Activated CD4-positive, alpha-beta T cell treated with anti-CD3 and anti-CD28 coated beads, Interleukin-2, amount 10 ng/mL, durations not matched to agents 7 days and 5 days (primary cell): ENCODE data around the gene SYCE3. TPM values are rescaled to one million over a fixed set of nuclear protein-coding genes. Genes with fewer than 3 reads are reported as not detected.

Experiments
- CTCF ChIA-PET: fragments of 350-600 bp; sonication (Branson Sonifier 250); formaldehyde crosslinking; loops from one replicate; lab custom pipeline; 2021; ENCODE audit warnings: antibody characterized with exemption; lab: Charles Lee
- POLR2A ChIA-PET: fragments of 350-600 bp; sonication (Branson Sonifier 250); formaldehyde crosslinking; loops from one replicate; lab custom pipeline; 2021; ENCODE audit warnings: antibody characterized with exemption; lab: Charles Lee
- DNase-seq: peaks from one replicate; pipeline ENCODE4 v3.0.0-alpha.2; 2020
- H3K27ac Mint-ChIP-seq: one replicate; pipeline ENCODE4 v1.8.0; 2021; ENCODE audit warnings: mild to moderate bottlenecking, moderate library complexity, mixed read lengths
- H3K27me3 Mint-ChIP-seq: one replicate; pipeline ENCODE4 v1.8.0; 2021; ENCODE audit warnings: mixed read lengths
- H3K36me3 Mint-ChIP-seq: one replicate; pipeline ENCODE4 v1.8.0; 2021; ENCODE audit warnings: low read depth, mixed read lengths
- H3K4me1 Mint-ChIP-seq: one replicate; pipeline ENCODE4 v1.8.0; 2021; ENCODE audit warnings: mixed read lengths
- H3K4me3 Mint-ChIP-seq: one replicate; pipeline ENCODE4 v1.8.0; 2021; ENCODE audit warnings: mild to moderate bottlenecking, moderate library complexity, mixed read lengths
- H3K9me3 Mint-ChIP-seq: one replicate; pipeline ENCODE4 v1.8.0; 2021; ENCODE audit warnings: mixed read lengths
- total RNA-seq, 2 experiments: library from RNA; stranded (reverse); gene quantifications; one replicate each; pipeline ENCODE4 v1.2.3, GENCODE V29; 2021

SYCE3 gene
- total RNA-seq, 2 experiments from 2014 or later: 0.87 TPM; not detected in 1

- H3K9me3 Mint-ChIP-seq: no peaks in the 10 kb centered on the region
- DNase-seq: no peak
- H3K36me3 Mint-ChIP-seq: peaks cover 36% of the 10 kb centered on the region
- peaks cover 21% of the 10 kb centered on the region for H3K4me1 Mint-ChIP-seq
- H3K27ac Mint-ChIP-seq: no peak overlapping the region
- ChIA-PET POLR2A (no interaction called here), CTCF (interaction anchor here (0.5 to 4.6 kb wide), 3 partner anchors 7 to 287 kb away, joined by 3 to 33 read pairs (median 3); partner anchors contain the start of gene SCO2)
- H3K4me3 Mint-ChIP-seq: no peak overlapping the region
- no peaks in the 10 kb centered on the region for H3K27me3 Mint-ChIP-seq
Measured at GRCh38 chr22:50517495-50518260, 45.0 kb downstream of the SYCE3 start.

- ChIA-PET POLR2A (no interaction called here), CTCF (interaction anchor here (0.8 to 4.6 kb wide), 2 partner anchors 8 kb away, joined by 3 to 33 read pairs; partner anchors contain the start of gene SCO2)
- Mint-ChIP-seq H3K4me1 (peaks cover 27% of the 10 kb centered on the region), H3K4me3 (no peak overlapping the region), H3K27me3 (no peaks in the 10 kb centered on the region), H3K9me3 (no peaks in the 10 kb centered on the region), H3K27ac (no peak overlapping the region), H3K36me3 (peaks cover 43% of the 10 kb centered on the region)
- DNase-seq: no peak
Measured at GRCh38 chr22:50516891-50517290, 45.8 kb downstream of the SYCE3 start.

GRCh38 chr22:50516068-50516467, 46.7 kb downstream of the SYCE3 start:
- Mint-ChIP-seq H3K27me3 (no peaks in the 10 kb centered on the region), H3K4me3 (no peak overlapping the region), H3K4me1 (peaks cover 27% of the 10 kb centered on the region), H3K27ac (no peak overlapping the region), H3K36me3 (peaks cover 42% of the 10 kb centered on the region), H3K9me3 (no peaks in the 10 kb centered on the region)
- POLR2A ChIA-PET: no interaction called here
- DNase-seq: no peak
- CTCF ChIA-PET: interaction anchor here (0.7 to 4.6 kb wide), 2 partner anchors 9 to 11 kb away, joined by 6 to 33 read pairs; partner anchors contain the start of gene SCO2

- no peaks in the 10 kb centered on the region for H3K27me3 Mint-ChIP-seq
- DNase-seq: no peak
- H3K9me3 Mint-ChIP-seq: no peaks in the 10 kb centered on the region
- CTCF ChIA-PET: interaction anchor here (1.9 to 4.6 kb wide), 2 partner anchors 12 to 107 kb away, joined by 7 to 33 read pairs; partner anchors contain the start of gene SCO2
- no peak overlapping the region for H3K27ac Mint-ChIP-seq
- H3K36me3 Mint-ChIP-seq: peaks cover 30% of the 10 kb centered on the region
- peaks cover 42% of the 10 kb centered on the region for H3K4me1 Mint-ChIP-seq
- no peak overlapping the region for H3K4me3 Mint-ChIP-seq
- POLR2A ChIA-PET: no interaction called here
Measured at GRCh38 chr22:50513175-50513574, 49.5 kb downstream of the SYCE3 start.

- CTCF ChIA-PET: interaction anchor here (0.5 to 3.4 kb wide), 8 partner anchors 8 to 161 kb away, joined by 3 to 41 read pairs (median 6); partner anchors contain the start of genes SCO2 and SYCE3
- peaks cover 30% of the 10 kb centered on the region for H3K4me1 Mint-ChIP-seq
- POLR2A ChIA-PET: interaction anchor here (1.1 to 2.7 kb wide), 2 partner anchors 16 to 39 kb away, joined by 4 to 29 read pairs; partner anchors contain the start of gene SCO2
- DNase-seq: no peak
- H3K4me3 Mint-ChIP-seq: peak overlapping the region; percentile 91
- H3K27ac Mint-ChIP-seq: peak overlapping the region; percentile 96
- H3K27me3 Mint-ChIP-seq: no peaks in the 10 kb centered on the region
- H3K36me3 Mint-ChIP-seq: peaks cover 15% of the 10 kb centered on the region
- H3K9me3 Mint-ChIP-seq: no peaks in the 10 kb centered on the region
Measured at GRCh38 chr22:50508897-50509296, 53.8 kb downstream of the SYCE3 start.

- peaks cover 26% of the 10 kb centered on the region for H3K4me1 Mint-ChIP-seq
- H3K36me3 Mint-ChIP-seq: peaks cover 15% of the 10 kb centered on the region
- H3K9me3 Mint-ChIP-seq: no peaks in the 10 kb centered on the region
- peak within 1 kb of the TSS; percentile 96 for H3K4me3 Mint-ChIP-seq
- H3K27me3 Mint-ChIP-seq: no peaks in the 10 kb centered on the region
- ChIA-PET CTCF (interaction anchor here (0.6 to 3.4 kb wide), 8 partner anchors 9 to 318 kb away, joined by 3 to 41 read pairs (median 4); partner anchors contain the start of gene SCO2), POLR2A (interaction anchor here (0.9 to 2.7 kb wide), 5 partner anchors 17 to 113 kb away, joined by 3 to 29 read pairs (median 4); partner anchors contain the start of gene SCO2)
- peak; percentile 97 for DNase-seq
- H3K27ac Mint-ChIP-seq: peak within 1 kb of the TSS; percentile 96
Measured at GRCh38 chr22:50507991-50508884, 54.5 kb downstream of the SYCE3 start, which contains the start of gene NCAPH2. NCAPH2 (plus strand) TSS chr22:50508224; CDS start chr22:50508338, 114 bp downstream.

GRCh38 chr22:50507421-50507990, 55.2 kb downstream of the SYCE3 start, which contains the start of gene LMF2:
LMF2 (minus strand) TSS chr22:50507702; CDS start chr22:50507675, 27 bp downstream.
- DNase-seq: peak; percentile 91
- H3K36me3 Mint-ChIP-seq: peaks cover 12% of the 10 kb centered on the region
- H3K9me3 Mint-ChIP-seq: no peaks in the 10 kb centered on the region
- peak within 1 kb of the TSS; percentile 96 for H3K27ac Mint-ChIP-seq
- CTCF ChIA-PET: interaction anchor here (0.6 to 3.4 kb wide), 6 partner anchors 9 to 317 kb away, joined by 3 to 41 read pairs (median 8); partner anchors contain the start of gene SCO2
- H3K4me1 Mint-ChIP-seq: peaks cover 22% of the 10 kb centered on the region
- H3K27me3 Mint-ChIP-seq: no peaks in the 10 kb centered on the region
- POLR2A ChIA-PET: interaction anchor here (0.9 to 2.7 kb wide), 4 partner anchors 18 to 114 kb away, joined by 3 to 29 read pairs (median 4); partner anchors contain the start of gene SCO2
- H3K4me3 Mint-ChIP-seq: peak within 1 kb of the TSS; percentile 96

- ChIA-PET POLR2A (interaction anchor here (0.6 to 2.7 kb wide), 2 partner anchors 16 to 19 kb away, joined by 3 to 29 read pairs; partner anchors contain the start of gene SCO2), CTCF (interaction anchor here (0.5 to 2.4 kb wide), 3 partner anchors 9 to 211 kb away, joined by 3 to 10 read pairs (median 3); no protein-coding TSS in a partner anchor)
- no peak for DNase-seq
- Mint-ChIP-seq H3K27me3 (no peaks in the 10 kb centered on the region), H3K9me3 (no peaks in the 10 kb centered on the region), H3K27ac (peak overlapping the region; percentile 93), H3K4me3 (peak overlapping the region; percentile 96), H3K36me3 (peaks cover 7% of the 10 kb centered on the region), H3K4me1 (peaks cover 17% of the 10 kb centered on the region)
Measured at GRCh38 chr22:50506611-50507420, 55.9 kb downstream of the SYCE3 start.

GRCh38 chr22:50505776-50506610, 56.7 kb downstream of the SYCE3 start:
- peak overlapping the region; percentile 93 for H3K27ac Mint-ChIP-seq
- H3K4me3 Mint-ChIP-seq: peak overlapping the region; percentile 96
- no peak for DNase-seq
- no peaks in the 10 kb centered on the region for H3K9me3 Mint-ChIP-seq
- POLR2A ChIA-PET: interaction anchor here (0.6 kb wide), 1 partner anchor 15 kb away, joined by 3 read pairs; no protein-coding TSS in a partner anchor
- H3K36me3 Mint-ChIP-seq: peaks cover 7% of the 10 kb centered on the region
- CTCF ChIA-PET: interaction anchor here (0.5 to 1.4 kb wide), 3 partner anchors 8 to 211 kb away, joined by 3 to 4 read pairs (median 3); partner anchors contain the start of gene SCO2
- H3K27me3 Mint-ChIP-seq: no peaks in the 10 kb centered on the region
- peaks cover 17% of the 10 kb centered on the region for H3K4me1 Mint-ChIP-seq

- Mint-ChIP-seq H3K27ac (no peak overlapping the region), H3K4me3 (peak overlapping the region; percentile 32), H3K36me3 (peaks cover 7% of the 10 kb centered on the region), H3K27me3 (no peaks in the 10 kb centered on the region), H3K9me3 (no peaks in the 10 kb centered on the region), H3K4me1 (peaks cover 15% of the 10 kb centered on the region)
- no peak for DNase-seq
- ChIA-PET POLR2A (no interaction called here), CTCF (interaction anchor here (1.0 to 1.1 kb wide), 2 partner anchors 20 to 32 kb away, joined by 4 read pairs; partner anchors contain the start of gene SCO2)
Measured at GRCh38 chr22:50505276-50505775, 57.4 kb downstream of the SYCE3 start.
